GM23338 (cell line): ENCODE data around the gene OR4D1. TPM values are rescaled to one million over a fixed set of nuclear protein-coding genes. Genes with fewer than 3 reads are reported as not detected.

Experiments used
- ATAC-seq: fragments of 200-7000 bp; cut with Tn5 transposase; 3 replicates; pipeline ENCODE4 v1.9.1; 2020
- DNase-seq: peaks from one replicate; pipeline ENCODE4 v3.0.0-alpha.2; 2015; ENCODE audit warnings: low spot score
- H2AFZ ChIP-seq: fragments of 200-600 bp; sonication (generic); 2 replicates; pipeline ENCODE4 v1.8.0; 2016; ENCODE audit warnings: antibody characterized with exemption, mild to moderate bottlenecking, moderate library complexity
- H3F3A ChIP-seq: fragments of 200-600 bp; sonication (generic); replicated peaks from 2 replicates; pipeline ENCODE4 v1.8.0; 2017; ENCODE audit warnings: antibody characterized with exemption, mixed run types, low read depth
- H3K27ac ChIP-seq: fragments of 200-600 bp; sonication (generic); 2 replicates; pipeline ENCODE4 v1.6.1; 2016; ENCODE audit warnings: low read depth
- H3K27me3 ChIP-seq: fragments of 200-600 bp; sonication (generic); 2 replicates; pipeline ENCODE4 v1.8.0; 2016; ENCODE audit warnings: mild to moderate bottlenecking, mixed run types, moderate library complexity; ENCODE audit not compliant: insufficient read depth
- H3K36me3 ChIP-seq: fragments of 200-600 bp; sonication (generic); 2 replicates; pipeline ENCODE4 v1.8.0; 2016; ENCODE audit warnings: mild to moderate bottlenecking; ENCODE audit not compliant: insufficient read depth
- H3K4me1 ChIP-seq: fragments of 200-600 bp; sonication (generic); 2 replicates; pipeline ENCODE4 v1.8.0; 2016; ENCODE audit warnings: mild to moderate bottlenecking, moderate library complexity; ENCODE audit not compliant: insufficient read depth
- H3K4me2 ChIP-seq: fragments of 200-600 bp; sonication (generic); 2 replicates; pipeline ENCODE4 v1.7.1; 2017; ENCODE audit warnings: mixed run types
- H3K4me3 ChIP-seq: fragments of 200-600 bp; sonication (generic); 2 replicates; pipeline ENCODE4 v1.6.1; 2016; ENCODE audit warnings: mixed run types
- H3K79me2 ChIP-seq: fragments of 200-600 bp; sonication (generic); replicated peaks from 2 replicates; pipeline ENCODE4 v1.8.0; 2017; ENCODE audit warnings: mild to moderate bottlenecking; ENCODE audit not compliant: insufficient read depth
- H3K9me2 ChIP-seq: fragments of 200-600 bp; sonication (generic); 2 replicates; pipeline ENCODE4 v1.8.0; 2017; ENCODE audit not compliant: insufficient read depth
- H4K20me1 ChIP-seq: fragments of 200-600 bp; sonication (generic); replicated peaks from 2 replicates; pipeline ENCODE4 v1.8.0; 2017; ENCODE audit warnings: mild to moderate bottlenecking; ENCODE audit not compliant: insufficient read depth
- H3K27ac Mint-ChIP-seq: 2 replicates; pipeline ENCODE4 v1.8.0; 2020; ENCODE audit warnings: inconsistent platforms, mild to moderate bottlenecking, moderate library complexity, mixed read lengths
- H3K27me3 Mint-ChIP-seq: 3 replicates; pipeline ENCODE4 v1.8.0; 2022; ENCODE audit warnings: low read depth, mild to moderate bottlenecking, moderate library complexity, mixed read lengths, inconsistent platforms; ENCODE audit not compliant: insufficient read depth, poor library complexity
- H3K36me3 Mint-ChIP-seq: 3 replicates; pipeline ENCODE4 v1.8.0; 2021; ENCODE audit warnings: low read depth, mild to moderate bottlenecking, inconsistent platforms, moderate library complexity, mixed read lengths
- H3K4me1 Mint-ChIP-seq: 3 replicates; pipeline ENCODE4 v1.8.0; 2020; ENCODE audit warnings: mild to moderate bottlenecking, inconsistent platforms, mixed read lengths
- H3K4me3 Mint-ChIP-seq: 3 replicates; pipeline ENCODE4 v1.8.0; 2021; ENCODE audit warnings: moderate library complexity, mild to moderate bottlenecking, inconsistent platforms, mixed read lengths
- H3K9me3 Mint-ChIP-seq: 3 replicates; pipeline ENCODE4 v1.8.0; 2020; ENCODE audit warnings: moderate library complexity, mild to moderate bottlenecking, inconsistent platforms, mixed read lengths
- CREB1 ChIP-seq: fragments of 250-450 bp; sonication (Bioruptor Pico); IDR thresholded peaks from 2 replicates; pipeline ENCODE4 v1.5.0; 2020; ENCODE audit warnings: low read depth, mild to moderate bottlenecking, moderate library complexity
- POLR2AphosphoS5 ChIP-seq: IDR thresholded peaks from 2 replicates; pipeline ENCODE4 v1.6.1; 2016; ENCODE audit warnings: antibody characterized with exemption, low read depth
- polyA plus RNA-seq: library from polyadenylated mRNA; unstranded; fragments of >200 nt; fragmentation: Nextera tagmentation; extraction: Ambion mirVana; gene quantifications from 2 replicates; pipeline ENCODE4 v1.2.1, GENCODE V29; 2016
- total RNA-seq: library from RNA; depleted of rRNA; stranded (reverse); fragments of >200 nt; shearing (Covaris generic); gene quantifications from 2 replicates; pipeline ENCODE4 v1.2.3, GENCODE V29; 2014; rRNA removed
- TF ChIP-seq, protein P1 (sequence below): fragments of 250-450 bp; sonication (Bioruptor Pico); IDR thresholded peaks from 2 replicates; pipeline ENCODE4 v1.5.0; 2020; ENCODE audit warnings: mild to moderate bottlenecking, moderate library complexity
- TF ChIP-seq, protein P2 (sequence below): IDR thresholded peaks from one replicate; pipeline ENCODE4 v1.6.1; 2018; ENCODE audit warnings: antibody characterized with exemption; ENCODE audit not compliant: unreplicated experiment

Gene OR4D1
- total and polyA plus RNA-seq, 2 experiments from 2014 or later: 0.10 to 0.50 TPM

DNA sequence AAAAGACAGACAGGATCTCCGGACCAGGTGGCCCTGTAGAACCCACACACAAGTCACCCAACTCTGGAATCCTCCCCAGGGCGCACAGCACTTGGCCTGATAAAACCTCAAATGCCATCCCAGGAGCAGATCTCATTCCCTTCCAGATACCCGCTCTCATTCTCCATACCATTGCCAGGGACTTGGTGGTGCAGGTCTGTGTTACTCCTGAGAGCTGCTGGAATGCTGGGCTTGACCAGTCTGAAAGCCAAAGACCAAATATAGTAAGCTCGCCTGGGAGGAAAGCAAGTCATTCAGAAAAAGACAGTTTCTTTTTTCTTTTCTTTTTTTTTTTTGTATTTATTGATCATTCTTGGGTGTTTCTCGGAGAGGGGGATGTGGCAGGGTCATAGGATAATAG lies 60.2 kb downstream of the OR4D1 start:
- H3K36me3 Mint-ChIP-seq: peaks cover 19% of the 10 kb centered on the region
- H3K36me3 ChIP-seq: no peaks in the 10 kb centered on the region
- no peak for ATAC-seq

More for the DNA sequence above, 60.2 kb downstream of the OR4D1 start:
- no peak for DNase-seq
- no peak overlapping the region for H3K4me3 ChIP-seq
- no peaks in the 10 kb centered on the region for H3K9me2 ChIP-seq
- H4K20me1 ChIP-seq: no peaks in the 10 kb centered on the region; the same call in 1 of the 2 replicates
- H3K4me1 ChIP-seq: no peaks in the 10 kb centered on the region
- no peaks in the 10 kb centered on the region for H3K9me3 Mint-ChIP-seq
- no peaks in the 10 kb centered on the region for H3K79me2 ChIP-seq
- no peak overlapping the region for H3K27ac ChIP-seq
- no peak overlapping the region for H3K4me2 ChIP-seq
- H3K4me1 Mint-ChIP-seq: no peaks in the 10 kb centered on the region
- no peak overlapping the region for H3K4me3 Mint-ChIP-seq
- TF ChIP-seq, protein P1, sequence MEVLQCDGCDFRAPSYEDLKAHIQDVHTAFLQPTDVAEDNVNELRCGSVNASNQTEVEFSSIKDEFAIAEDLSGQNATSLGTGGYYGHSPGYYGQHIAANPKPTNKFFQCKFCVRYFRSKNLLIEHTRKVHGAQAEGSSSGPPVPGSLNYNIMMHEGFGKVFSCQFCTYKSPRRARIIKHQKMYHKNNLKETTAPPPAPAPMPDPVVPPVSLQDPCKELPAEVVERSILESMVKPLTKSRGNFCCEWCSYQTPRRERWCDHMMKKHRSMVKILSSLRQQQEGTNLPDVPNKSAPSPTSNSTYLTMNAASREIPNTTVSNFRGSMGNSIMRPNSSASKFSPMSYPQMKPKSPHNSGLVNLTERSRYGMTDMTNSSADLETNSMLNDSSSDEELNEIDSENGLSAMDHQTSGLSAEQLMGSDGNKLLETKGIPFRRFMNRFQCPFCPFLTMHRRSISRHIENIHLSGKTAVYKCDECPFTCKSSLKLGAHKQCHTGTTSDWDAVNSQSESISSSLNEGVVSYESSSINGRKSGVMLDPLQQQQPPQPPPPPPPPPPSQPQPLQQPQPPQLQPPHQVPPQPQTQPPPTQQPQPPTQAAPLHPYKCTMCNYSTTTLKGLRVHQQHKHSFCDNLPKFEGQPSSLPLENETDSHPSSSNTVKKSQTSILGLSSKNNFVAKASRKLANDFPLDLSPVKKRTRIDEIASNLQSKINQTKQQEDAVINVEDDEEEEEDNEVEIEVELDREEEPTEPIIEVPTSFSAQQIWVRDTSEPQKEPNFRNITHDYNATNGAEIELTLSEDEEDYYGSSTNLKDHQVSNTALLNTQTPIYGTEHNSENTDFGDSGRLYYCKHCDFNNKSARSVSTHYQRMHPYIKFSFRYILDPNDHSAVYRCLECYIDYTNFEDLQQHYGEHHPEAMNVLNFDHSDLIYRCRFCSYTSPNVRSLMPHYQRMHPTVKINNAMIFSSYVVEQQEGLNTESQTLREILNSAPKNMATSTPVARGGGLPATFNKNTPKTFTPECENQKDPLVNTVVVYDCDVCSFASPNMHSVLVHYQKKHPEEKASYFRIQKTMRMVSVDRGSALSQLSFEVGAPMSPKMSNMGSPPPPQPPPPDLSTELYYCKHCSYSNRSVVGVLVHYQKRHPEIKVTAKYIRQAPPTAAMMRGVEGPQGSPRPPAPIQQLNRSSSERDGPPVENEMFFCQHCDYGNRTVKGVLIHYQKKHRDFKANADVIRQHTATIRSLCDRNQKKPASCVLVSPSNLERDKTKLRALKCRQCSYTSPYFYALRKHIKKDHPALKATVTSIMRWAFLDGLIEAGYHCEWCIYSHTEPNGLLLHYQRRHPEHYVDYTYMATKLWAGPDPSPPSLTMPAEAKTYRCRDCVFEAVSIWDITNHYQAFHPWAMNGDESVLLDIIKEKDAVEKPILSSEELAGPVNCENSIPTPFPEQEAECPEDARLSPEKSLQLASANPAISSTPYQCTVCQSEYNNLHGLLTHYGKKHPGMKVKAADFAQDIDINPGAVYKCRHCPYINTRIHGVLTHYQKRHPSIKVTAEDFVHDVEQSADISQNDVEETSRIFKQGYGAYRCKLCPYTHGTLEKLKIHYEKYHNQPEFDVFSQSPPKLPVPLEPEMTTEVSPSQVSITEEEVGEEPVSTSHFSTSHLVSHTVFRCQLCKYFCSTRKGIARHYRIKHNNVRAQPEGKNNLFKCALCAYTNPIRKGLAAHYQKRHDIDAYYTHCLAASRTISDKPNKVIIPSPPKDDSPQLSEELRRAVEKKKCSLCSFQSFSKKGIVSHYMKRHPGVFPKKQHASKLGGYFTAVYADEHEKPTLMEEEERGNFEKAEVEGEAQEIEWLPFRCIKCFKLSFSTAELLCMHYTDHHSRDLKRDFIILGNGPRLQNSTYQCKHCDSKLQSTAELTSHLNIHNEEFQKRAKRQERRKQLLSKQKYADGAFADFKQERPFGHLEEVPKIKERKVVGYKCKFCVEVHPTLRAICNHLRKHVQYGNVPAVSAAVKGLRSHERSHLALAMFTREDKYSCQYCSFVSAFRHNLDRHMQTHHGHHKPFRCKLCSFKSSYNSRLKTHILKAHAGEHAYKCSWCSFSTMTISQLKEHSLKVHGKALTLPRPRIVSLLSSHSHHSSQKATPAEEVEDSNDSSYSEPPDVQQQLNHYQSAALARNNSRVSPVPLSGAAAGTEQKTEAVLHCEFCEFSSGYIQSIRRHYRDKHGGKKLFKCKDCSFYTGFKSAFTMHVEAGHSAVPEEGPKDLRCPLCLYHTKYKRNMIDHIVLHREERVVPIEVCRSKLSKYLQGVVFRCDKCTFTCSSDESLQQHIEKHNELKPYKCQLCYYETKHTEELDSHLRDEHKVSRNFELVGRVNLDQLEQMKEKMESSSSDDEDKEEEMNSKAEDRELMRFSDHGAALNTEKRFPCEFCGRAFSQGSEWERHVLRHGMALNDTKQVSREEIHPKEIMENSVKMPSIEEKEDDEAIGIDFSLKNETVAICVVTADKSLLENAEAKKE (CRISPR knock-in tag): no peak
- TF ChIP-seq POLR2AphosphoS5 (no peak), CREB1 (CRISPR knock-in tag) (no peak)
- TF ChIP-seq, protein P2, sequence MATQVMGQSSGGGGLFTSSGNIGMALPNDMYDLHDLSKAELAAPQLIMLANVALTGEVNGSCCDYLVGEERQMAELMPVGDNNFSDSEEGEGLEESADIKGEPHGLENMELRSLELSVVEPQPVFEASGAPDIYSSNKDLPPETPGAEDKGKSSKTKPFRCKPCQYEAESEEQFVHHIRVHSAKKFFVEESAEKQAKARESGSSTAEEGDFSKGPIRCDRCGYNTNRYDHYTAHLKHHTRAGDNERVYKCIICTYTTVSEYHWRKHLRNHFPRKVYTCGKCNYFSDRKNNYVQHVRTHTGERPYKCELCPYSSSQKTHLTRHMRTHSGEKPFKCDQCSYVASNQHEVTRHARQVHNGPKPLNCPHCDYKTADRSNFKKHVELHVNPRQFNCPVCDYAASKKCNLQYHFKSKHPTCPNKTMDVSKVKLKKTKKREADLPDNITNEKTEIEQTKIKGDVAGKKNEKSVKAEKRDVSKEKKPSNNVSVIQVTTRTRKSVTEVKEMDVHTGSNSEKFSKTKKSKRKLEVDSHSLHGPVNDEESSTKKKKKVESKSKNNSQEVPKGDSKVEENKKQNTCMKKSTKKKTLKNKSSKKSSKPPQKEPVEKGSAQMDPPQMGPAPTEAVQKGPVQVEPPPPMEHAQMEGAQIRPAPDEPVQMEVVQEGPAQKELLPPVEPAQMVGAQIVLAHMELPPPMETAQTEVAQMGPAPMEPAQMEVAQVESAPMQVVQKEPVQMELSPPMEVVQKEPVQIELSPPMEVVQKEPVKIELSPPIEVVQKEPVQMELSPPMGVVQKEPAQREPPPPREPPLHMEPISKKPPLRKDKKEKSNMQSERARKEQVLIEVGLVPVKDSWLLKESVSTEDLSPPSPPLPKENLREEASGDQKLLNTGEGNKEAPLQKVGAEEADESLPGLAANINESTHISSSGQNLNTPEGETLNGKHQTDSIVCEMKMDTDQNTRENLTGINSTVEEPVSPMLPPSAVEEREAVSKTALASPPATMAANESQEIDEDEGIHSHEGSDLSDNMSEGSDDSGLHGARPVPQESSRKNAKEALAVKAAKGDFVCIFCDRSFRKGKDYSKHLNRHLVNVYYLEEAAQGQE: no peak
- H3K27me3 ChIP-seq: no peaks in the 10 kb centered on the region
- H3F3A ChIP-seq: no peaks in the 10 kb centered on the region
- H3K27ac Mint-ChIP-seq: no peak overlapping the region
- H3K27me3 Mint-ChIP-seq: peaks cover 2% of the 10 kb centered on the region
- no peak overlapping the region for H2AFZ ChIP-seq

Other genes starting within 250 kb of the OR4D1 start
- 3.0 and 3.3 TPM in 2 replicates for gene CUEDC1, start 193.0 kb upstream of the OR4D1 start, total RNA-seq
- 7.7 and 11.3 TPM in 2 replicates for gene CUEDC1, start 193.0 kb upstream of the OR4D1 start, polyA plus RNA-seq
- 67.7 and 74.6 TPM in 2 replicates for gene VEZF1, start 160.1 kb upstream of the OR4D1 start, total RNA-seq
- gene VEZF1, start 160.1 kb upstream of the OR4D1 start, polyA plus RNA-seq: 34.8 and 36.0 TPM in 2 replicates
- 584 and 639 TPM in 2 replicates for gene SRSF1, start 141.1 kb upstream of the OR4D1 start, total RNA-seq
- 373 and 413 TPM in 2 replicates for gene SRSF1, start 141.1 kb upstream of the OR4D1 start, polyA plus RNA-seq
- 29.0 and 30.0 TPM in 2 replicates for gene DYNLL2, start 65.0 kb upstream of the OR4D1 start, total RNA-seq
- gene DYNLL2, start 65.0 kb upstream of the OR4D1 start, polyA plus RNA-seq: 5.1 and 5.5 TPM in 2 replicates
- not detected in 2 replicates for gene OR4D2, start 18.6 kb downstream of the OR4D1 start, total RNA-seq
- gene OR4D2, start 18.6 kb downstream of the OR4D1 start, polyA plus RNA-seq: not detected in 2 replicates
- gene EPX, start 44.3 kb downstream of the OR4D1 start, total RNA-seq: 0.10 TPM in 1 of 2 replicates, not detected in the other
- gene EPX, start 44.3 kb downstream of the OR4D1 start, polyA plus RNA-seq: not detected in 2 replicates
- gene MKS1, start 70.9 kb downstream of the OR4D1 start, total RNA-seq: 17.4 and 21.6 TPM in 2 replicates
- gene MKS1, start 70.9 kb downstream of the OR4D1 start, polyA plus RNA-seq: 11.9 and 14.0 TPM in 2 replicates
- 0.35 and 0.62 TPM in 2 replicates for gene LPO, start 90.2 kb downstream of the OR4D1 start, total RNA-seq
- 0.13 and 0.50 TPM in 2 replicates for gene LPO, start 90.2 kb downstream of the OR4D1 start, polyA plus RNA-seq
- 0.12 TPM in 1 of 2 replicates, not detected in the other for gene MPO, start 132.6 kb downstream of the OR4D1 start, total RNA-seq
- 0.08 TPM in 1 of 2 replicates, not detected in the other for gene MPO, start 132.6 kb downstream of the OR4D1 start, polyA plus RNA-seq
- gene TSPOAP1, start 180.4 kb downstream of the OR4D1 start, total RNA-seq: 11.8 and 12.9 TPM in 2 replicates
- gene TSPOAP1, start 180.4 kb downstream of the OR4D1 start, polyA plus RNA-seq: 6.3 and 7.3 TPM in 2 replicates
- gene SUPT4H1, start 203.8 kb downstream of the OR4D1 start, total RNA-seq: 82.2 and 87.0 TPM in 2 replicates
- gene SUPT4H1, start 203.8 kb downstream of the OR4D1 start, polyA plus RNA-seq: 73.9 and 83.7 TPM in 2 replicates